Anterior cingulate cortex (tissue), 58 donors: ENCODE results near the gene PTPRK.

Source experiments
- DNase-seq, 58 donors: peaks; one replicate each; lab custom pipeline; 2025; lab: John Stamatoyannopoulos, UW

The PTPRK gene

DNA sequence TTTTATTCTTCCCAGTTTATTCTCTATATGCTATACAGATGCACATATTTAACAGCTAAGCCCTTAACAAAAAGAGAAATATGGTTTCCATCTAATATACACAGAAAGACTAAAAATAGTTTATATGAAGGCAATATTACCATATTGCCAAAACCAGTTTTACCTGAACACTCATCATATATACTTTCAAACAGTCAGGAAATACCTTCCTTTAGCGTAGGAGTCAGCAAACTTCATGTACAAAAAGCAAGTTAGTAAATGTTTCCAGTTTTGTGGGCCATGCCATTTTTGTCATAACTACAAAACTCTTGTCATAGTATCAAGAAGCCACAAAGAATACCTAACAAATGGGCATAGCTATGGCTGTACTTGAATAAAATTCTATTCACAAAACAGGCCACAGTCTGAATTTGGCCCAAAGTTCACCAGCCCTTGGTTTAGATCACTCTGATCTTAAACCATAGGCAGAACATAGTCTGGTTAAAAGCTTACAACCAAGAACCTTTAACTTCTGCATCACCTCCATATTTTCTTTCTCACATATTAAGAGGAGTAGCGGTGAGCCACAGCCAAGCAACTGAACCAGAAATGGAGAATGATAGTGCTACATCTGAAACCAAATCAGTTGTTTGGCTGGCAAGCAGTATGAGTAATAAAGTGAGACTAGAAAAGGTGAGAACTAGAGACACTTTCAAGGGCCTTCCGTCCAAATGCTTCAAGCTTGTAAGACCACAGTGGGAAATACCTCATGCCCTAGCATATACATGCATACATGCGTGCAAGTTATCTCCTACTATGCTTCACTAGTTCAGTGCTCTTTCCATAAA lies 116.6 kb downstream of the PTPRK start:
- no peak for DNase-seq

DNA sequence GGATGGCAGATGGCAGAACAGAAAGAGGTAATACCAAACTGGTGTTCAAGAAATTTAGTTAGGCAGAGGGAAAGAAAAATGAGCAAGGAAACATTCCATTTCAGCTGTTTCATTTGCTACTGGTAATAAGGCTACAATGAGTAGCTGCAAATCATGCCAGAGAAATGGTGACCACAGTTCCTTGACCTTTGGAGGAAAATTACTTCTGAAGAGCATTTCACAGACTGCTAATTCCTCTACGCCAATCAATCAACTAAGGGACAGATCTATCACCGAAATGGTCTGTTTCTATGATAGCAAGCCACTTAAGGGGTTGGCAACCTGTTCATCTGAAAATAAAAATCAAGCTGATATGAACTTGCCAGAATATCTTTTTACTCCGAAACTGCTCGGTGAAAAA lies 119.5 kb downstream of the PTPRK start:
- DNase-seq = no peak

DNA sequence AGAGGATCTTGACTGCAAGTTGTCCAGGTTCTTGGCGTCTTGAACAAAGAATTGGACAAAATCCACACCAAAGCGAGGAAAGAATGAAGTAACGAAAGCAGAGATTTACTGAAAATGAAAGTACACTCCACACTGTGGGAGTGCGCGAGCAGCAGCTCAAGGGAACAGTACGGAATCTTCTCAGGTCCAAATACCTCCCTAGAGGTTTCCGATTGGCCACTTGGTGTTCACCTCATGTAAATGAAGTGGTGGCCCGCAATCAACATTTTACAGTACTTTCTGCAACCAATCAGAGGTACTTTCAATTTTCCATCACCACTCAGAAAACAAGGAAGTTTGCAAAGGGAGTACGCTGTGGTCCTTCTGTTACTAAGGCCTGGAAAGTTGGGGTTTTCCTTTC lies 122.4 kb downstream of the PTPRK start:
- DNase-seq = no peak

DNA sequence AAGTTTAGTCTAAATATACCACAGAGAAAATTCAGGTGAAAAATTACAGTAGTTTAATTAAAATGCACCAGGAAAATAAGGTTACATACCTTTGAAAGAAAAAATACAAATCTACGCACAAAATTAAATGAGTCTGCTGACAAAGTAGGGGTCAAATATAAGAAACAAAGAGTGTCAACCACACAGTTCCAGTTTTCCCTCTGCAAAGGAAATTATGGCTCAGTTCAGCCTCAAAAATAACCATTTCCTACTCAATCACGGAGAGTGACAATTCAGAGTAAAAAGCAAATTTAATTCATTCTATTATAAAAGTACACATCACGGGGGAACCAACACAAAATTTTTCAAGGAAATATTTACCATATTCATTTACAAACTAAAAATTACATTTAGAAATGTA lies 124.8 kb downstream of the PTPRK start:
- no peak for DNase-seq

DNA sequence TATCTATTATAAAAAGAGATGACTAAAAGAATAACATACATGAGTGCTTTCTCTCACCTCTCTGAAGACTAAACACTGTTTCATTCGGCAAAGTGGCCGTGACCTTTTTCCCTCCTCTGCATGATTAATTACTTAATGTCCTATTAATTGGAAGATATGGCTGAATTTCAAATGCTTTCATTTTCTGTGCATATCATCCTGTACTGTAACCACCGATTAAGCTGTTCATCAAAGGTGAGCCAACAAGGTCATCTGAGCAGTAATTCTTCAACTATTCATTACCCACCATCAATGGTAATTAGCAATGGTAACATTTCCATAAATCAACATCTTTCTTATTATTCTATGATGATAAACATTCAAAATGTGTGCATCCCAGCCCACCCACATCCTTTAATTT lies 125.2 kb downstream of the PTPRK start:
- no peak for DNase-seq

DNA sequence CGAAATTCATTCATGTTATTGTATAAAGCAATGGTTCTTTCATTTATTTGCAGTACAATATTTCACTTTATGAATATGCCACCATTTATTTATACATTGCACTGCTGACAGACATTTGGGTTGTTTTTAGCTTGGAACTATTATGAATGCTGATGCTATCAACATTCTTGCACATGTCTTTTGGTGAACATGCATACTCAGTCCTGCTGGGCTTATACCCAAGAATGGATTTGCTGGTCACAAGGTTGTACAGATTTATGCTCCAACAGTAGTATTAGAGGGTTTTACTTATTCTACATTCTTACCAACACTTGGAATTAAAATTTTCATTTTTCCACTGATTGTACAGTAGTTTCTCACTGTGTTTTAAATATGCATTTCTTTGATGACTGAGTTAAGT lies 126.2 kb downstream of the PTPRK start:
- no peak for DNase-seq

DNA sequence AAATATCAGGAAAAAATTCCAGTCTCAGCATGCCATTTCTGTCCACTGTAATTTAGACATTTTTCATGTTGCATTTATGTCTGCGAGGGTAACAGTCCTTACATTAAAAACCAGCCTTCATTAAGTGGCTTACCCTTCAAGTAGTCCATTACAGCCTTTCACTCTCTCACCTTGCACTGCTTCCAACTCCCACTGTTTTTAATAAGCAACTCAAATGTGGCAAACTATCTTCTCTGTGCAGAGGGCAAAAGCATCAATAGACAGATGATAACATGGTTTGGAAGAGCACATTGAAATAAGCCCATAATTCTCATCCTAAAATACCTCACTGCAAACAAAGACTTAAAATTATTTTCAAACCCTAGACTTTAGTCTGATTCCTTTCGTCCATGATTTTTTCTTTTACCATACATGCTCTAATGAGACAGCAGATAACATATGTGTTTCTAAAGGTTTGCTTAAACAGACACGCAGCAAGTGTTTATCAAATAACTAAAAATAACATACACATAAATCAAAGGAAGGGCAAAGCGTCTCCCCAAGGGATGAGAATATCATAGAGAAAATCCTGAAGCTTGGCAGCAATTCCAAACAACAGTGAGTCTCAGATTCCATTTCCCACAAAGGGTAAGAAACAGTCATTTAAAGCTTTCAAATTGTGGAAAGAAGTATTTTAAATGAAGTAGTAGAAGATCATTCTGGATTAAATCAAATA lies 130.4 kb downstream of the PTPRK start:
- no peak for DNase-seq

DNA sequence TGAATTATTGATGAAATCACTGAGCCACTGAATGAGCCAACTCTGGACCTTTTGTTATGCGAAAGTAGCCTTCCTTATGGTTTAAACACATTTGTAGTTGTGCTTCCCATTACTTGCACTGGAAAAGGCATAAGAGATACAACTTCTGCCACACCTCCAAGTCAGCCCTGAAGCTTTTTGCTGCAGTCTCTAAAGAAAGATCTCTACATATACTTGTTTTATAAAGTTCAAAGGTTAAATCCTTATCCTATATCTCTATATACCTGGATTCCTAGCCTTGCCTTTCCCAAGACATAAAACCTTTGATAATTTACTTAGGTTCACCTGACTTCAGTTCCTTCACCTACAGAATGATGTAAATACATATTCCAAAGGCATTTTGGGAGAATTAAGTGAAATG lies 132.0 kb downstream of the PTPRK start:
- DNase-seq = no peak

DNA sequence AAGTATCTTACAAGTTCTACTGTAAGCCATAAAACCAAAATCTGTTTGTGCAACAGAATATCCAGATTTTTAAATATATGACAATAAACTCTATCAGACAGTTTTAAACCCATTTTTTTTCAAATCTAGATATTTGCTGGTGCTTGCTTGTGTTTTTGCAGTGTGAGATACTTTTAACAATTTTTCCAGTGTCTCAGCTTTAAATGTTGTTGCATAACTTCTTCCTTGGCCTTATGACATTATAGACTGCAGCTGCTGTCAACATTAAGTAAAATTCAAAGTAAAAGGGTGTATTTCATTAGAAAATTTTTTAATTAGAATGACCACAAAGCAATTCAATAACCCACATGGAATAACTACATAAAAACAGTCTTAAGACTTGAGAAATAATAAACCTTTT lies 139.5 kb downstream of the PTPRK start:
- DNase-seq = no peak

DNA sequence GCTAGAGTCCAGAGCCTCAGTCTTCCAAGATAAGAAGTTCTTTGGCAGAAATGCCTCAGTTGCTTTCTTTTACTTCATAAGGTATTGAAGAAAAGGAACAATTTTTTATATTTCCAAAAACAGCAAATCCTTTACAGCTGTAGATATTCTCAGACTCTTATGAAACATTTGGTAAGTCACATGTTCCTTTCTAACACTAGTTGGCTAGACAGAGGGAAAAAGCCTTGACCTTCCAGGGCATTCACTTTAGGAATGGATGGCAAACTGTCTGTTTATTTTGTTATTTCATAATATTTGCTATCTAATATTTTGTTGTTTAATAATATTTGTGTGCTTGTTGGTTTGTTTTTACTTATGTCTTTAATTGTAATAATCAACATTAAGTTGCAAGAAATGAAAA lies 140.8 kb downstream of the PTPRK start:
- no peak for DNase-seq

DNA sequence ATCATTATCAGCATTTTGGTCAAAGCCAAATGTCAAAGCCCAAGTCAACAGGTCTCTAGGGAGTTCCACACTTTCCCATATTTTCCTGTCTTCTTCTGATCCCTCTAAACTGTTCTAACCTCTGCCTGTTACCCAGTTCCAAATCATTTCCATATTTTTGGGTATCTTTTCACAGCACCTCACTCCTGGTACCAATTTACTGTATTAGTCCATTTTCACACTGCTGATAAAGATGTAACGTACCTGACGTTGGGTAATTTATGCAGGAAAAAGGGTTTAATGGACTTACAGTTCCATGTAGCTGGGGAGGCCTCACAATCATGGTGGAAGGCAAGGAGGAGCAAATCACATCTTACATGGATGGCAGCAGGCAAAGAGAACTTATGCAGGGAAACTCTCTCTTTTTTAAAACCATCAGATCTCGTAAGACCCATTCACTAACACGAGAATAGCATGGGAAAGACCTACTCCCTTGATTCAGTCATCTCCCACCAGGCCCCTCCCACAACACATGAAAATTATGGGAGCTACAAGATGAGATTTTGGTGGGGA lies 143.4 kb downstream of the PTPRK start:
- no peak for DNase-seq

DNA sequence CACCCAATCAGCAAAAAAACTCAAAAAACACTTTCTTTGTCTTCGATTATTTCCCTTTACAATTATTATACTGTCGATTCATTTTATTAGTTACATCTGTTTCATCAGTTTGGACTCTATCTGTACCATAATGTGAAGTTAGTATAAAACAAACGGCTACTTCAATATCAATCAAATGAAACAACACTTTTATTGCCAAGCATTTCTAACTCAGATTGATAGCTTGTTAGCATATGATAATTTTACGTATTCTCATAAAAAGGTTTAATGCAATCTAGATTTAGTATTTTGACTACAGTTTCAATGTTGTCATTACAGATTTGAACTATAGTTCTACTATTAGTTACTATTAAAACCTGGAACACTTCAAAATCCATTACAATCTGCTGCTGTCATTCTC lies 149.3 kb downstream of the PTPRK start:
- no peak for DNase-seq

DNA sequence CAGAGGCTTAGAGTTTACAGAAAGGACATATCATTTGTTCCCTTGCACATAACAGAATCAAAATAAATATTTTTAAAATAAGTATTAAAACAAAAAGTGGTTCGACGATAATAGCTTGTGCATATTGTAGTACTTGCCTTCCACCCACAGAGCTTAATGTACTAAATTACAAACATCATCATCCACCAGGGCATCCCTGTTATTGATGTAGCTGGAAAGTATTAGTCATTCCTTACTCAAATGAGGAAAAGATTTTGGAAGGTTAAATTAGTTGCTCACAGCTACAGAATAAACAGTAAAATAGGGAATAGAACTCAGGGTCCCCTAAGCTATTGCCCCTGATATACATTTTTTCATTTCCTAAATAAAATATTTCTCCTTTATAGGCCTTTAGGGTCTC lies 150.3 kb downstream of the PTPRK start:
- DNase-seq = no peak

DNA sequence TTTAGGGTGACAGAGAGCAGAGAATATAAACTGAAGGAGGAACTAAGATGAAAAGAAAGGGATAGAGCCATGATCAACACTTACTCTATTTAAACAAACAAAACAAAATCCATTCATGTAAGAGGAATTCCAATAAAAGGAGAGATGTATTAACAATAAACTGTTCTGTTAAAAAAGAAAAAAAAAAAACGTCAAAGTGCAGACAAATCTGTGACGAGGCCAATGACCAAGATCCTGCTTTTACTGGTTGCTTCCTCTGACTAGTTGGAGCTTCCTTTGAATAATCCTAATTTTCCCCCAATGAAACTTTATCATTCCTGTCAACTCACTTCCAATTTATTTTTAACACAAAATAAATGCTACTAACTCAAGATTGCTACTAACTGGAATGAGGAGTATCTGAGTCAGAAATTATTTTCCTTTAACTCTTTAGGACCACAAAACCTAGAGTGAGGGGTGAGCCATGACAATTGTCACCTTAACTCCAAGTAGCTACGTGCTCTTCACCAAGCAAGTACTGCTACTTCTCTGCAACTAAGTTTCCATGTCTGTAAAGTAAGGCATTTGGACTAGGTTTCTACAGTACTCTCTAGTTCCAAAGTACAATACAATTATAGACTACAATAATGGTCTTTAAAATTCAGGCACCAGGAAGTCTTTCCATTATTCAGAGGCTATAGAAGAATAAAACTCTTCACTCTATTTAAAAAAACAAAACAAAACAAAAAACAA lies 152.0 kb downstream of the PTPRK start:
- DNase-seq = no peak

DNA sequence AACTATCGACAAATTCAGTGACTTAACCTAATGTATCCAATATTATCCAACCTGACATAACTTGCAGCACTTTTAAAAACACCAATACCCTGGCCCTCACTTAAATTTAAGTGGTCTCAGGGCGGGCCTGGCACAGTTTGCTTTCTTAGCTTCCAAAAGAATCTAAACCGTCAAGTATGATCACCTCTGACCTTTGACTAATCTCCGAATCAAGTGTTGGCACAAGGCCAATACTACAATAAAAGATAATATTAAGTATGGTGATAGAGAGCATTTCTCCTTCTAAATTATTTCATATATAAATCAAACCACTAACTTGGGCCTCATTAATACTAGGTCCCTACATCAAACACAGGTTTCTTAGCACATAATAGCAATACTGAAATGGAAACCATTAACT lies 153.0 kb downstream of the PTPRK start:
- no peak for DNase-seq

DNA sequence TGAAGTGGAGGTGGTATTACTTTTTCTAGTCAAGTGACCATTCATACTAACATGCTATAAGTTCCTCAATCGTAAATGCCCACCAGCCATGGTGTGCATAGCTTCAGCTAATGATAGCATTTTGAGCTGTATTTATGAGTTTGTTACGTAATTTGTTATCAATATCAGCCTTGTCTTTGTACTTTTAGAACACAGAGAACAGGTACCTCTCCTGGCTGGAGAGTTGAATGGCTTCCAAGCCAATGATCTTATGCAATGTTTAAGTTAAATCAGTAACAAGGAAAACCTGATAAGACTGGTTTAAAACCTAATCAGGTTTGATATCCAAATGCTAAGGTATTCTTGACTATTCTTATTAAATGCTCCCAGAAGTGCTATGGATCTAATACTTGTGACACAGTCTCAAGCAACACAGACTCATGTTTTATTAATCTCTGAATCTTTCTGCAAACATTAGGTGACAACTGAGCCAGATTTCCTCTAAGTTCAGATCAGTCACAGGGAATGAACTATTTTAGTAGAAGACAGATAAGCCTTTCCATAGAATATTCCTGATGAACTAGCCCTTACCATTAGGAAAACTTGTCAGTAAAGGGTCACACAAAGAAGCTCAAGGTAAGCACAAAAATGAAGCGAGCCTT lies 154.8 kb downstream of the PTPRK start:
- DNase-seq = no peak

DNA sequence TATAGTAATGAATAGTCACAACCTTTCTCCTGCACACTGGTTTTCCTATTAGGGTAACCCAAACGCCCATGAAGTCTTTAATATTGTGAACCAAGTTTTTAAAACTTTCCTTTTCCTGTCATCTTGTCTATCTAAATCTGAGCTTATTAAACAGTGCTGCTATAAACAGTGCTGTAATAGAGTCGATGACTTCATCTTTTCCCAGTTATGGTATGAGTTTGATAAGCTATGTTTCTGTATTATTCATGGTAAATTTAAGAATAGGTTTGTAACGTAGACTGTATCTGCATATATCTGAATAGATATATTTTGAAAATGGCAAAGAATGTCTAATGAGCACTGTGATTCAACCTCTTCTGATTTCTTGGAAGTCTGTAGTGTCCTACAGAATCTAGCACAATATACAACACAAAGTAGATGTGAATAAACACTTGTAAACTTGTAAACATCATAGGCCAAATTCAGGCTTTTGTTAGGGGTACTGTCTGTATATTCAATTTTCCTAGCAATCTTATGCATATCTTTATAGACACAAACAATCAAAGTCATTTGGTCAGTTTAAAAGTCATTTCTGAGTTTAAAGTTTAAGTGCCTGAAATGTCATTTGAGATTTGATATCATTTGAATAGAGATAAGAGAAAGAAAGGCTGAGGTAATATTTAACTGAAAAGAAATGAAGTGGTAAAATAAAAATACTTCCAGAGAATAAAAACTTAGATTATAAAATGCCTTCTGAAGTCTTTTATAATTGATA lies 155.5 kb downstream of the PTPRK start:
- DNase-seq = no peak

DNA sequence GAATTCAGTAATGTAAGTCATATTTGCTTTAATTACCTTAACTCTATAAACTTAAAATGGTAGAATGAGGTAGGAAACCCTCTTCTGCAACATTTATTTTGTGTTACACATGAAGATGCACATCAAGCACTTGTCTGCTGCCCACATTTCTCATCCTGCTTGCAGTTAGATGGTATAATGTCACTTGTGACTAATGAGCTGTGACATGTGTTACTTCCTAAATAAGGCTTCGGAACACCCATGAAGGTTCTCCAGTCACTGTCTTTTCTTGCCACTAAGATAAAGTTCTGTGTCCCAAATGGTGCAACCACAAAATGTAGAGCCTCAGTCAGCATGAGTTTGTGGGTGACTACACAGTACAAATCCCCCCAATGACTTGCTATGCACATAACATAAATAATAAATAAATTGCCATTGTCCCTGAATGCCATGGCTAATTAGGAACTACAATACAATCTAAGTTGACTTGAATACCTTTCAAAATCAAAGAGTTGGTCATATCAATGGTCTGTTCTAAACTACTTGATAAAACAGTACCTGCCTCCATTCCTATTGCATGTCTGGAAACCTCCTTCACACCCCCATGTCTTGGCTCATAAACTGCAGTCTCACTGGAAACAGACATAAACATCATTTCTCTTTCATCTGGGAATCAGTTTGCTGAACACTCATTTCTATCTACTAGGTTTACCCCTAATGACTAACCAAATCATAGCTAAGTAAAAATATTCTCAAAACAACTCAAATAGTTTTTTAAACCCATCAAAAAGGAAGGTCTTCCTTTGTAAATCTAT lies 157.2 kb downstream of the PTPRK start:
- no peak for DNase-seq

DNA sequence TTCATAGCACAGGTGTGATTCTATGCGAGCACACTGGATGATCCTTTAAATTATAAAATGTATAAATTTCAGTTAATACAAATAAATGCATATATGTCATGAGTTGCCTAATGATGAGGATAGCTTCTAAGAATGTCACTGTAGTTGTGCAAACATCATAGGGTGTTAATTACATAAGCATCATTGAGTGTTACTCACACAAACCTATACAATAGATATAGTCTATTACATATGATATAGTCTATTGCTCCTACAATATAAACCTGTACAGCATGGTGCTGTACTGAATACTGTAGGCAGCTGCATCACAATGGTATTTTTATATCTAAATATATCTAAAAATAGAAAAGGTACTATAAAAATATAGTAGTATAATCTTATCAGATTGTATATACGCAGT lies 159.0 kb downstream of the PTPRK start:
- DNase-seq = no peak
